ENCODE measurements around the gene SPATA25. TPM values are rescaled to one million over a fixed set of nuclear protein-coding genes. Genes with fewer than 3 reads are reported as not detected.

The SPATA25 gene
- total RNA-seq, 4 donors from 2014 or later: 1.9 to 12.9 (median 6.4) TPM; not detected in 1

DNA sequence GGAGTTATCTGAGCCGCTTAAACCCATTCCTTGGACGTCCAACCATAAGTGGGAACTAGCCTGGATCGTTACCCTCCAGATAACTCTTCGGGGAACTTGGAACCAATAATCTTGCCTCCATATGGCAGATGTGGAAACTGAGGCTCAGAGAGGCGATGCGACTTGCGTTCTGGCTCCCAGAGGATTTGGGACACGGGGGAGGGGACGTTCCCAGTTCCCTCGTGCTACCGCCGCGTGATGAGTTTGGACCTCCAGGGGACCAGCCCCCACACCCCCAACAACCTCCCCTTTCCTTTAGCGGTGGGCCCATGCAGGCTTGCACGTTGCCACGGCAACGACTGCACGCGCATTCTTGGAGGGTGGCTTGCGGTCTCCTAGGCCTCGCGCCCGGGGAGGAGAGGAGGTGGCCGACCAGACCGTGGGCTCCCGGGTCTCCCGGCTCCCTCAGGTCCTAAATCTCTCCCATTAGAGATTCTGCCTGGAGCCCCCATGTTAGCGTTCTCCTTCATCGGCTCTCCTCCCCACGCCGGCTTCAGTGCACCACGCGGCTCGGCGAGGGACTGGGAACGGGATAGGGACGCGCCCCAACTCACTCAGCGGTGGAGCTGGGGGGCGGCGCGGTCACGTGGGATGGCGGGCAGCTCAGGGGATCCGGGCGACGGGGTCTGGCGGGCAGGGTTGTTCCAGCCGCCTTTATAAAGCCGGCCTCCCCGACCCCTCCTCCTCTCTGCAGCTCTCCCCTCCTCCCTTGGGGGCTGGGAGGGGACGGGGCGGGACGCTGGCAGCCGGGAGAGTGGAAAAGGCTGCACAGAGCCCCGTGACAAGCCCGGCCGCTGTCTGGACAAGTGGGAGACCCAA lies 24.3 kb upstream of the SPATA25 start, which contains the start of gene PLTP:
Gene PLTP (minus strand): TSS at position 670 of the 858 bp plus-strand sequence. CDS start 703 bp downstream, outside the sequence.
- Histone ChIP-seq H3K4me1 (peaks cover 31% of the 10 kb centered on the region), H3K27me3 (no peaks in the 10 kb centered on the region), H3K27ac (peak within 1 kb of the TSS; percentile 84), H3K9me3 (no peaks in the 10 kb centered on the region), H3K4me3 (peak within 1 kb of the TSS; percentile 56), H3K36me3 (peaks cover 20% of the 10 kb centered on the region)
- 1% methylated on average over 22 of the region's 58 CpGs for WGBS
- TF ChIP-seq, protein P1, sequence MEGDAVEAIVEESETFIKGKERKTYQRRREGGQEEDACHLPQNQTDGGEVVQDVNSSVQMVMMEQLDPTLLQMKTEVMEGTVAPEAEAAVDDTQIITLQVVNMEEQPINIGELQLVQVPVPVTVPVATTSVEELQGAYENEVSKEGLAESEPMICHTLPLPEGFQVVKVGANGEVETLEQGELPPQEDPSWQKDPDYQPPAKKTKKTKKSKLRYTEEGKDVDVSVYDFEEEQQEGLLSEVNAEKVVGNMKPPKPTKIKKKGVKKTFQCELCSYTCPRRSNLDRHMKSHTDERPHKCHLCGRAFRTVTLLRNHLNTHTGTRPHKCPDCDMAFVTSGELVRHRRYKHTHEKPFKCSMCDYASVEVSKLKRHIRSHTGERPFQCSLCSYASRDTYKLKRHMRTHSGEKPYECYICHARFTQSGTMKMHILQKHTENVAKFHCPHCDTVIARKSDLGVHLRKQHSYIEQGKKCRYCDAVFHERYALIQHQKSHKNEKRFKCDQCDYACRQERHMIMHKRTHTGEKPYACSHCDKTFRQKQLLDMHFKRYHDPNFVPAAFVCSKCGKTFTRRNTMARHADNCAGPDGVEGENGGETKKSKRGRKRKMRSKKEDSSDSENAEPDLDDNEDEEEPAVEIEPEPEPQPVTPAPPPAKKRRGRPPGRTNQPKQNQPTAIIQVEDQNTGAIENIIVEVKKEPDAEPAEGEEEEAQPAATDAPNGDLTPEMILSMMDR (IDR thresholded peaks at IDR 0.05): no peak
- TF ChIP-seq POLR2A (IDR thresholded peaks at IDR 0.05) (peak; percentile 32 to 53), EP300 (IDR thresholded peaks at IDR 0.05) (no peak), POLR2AphosphoS5 (IDR thresholded peaks at IDR 0.05) (no peak)
- peak; percentile 86 to 88 for DNase-seq (ENCODE audit: low spot score in 2 of 2)

DNA sequence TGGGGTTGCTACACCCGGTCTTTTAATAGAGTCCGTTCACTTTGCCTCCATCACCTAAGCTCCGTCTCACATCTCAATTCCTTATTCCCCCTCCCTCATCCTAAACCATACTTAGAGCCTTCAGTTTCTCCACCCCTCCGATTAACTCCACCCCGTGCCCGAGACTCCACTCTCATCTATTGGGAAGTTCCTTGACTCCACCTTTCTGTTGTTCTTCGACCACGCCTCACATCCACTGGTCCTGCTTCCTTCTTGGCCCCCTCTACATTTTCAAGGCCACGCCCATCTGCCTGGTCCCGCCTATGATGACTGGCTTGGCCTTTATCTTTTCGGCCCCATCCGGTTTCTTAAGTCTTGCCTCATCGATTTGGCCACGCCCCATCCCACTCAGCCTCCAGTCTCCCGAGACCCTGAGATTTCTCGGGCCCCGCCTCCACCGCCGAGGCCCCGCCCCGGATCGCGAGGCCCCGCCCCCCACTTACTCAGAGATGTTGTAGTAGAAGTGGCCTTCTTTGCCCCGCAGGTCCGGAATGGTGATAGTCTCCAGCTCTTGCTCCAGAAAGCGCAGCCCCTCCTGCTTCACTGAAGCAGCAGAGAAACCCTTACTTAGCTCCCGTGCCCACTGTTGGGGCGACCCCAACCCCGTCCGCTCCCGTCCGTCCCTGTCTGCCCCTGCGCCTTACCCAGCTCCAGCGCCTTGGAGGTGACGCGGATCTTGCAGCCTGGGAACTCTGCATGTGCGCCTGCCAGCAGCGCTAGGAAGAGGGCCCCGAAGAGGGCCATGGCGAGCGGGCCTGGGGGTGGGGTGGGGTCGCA lies 23.5 kb upstream of the SPATA25 start:
- H3K4me1 ChIP-seq: peaks cover 31% of the 10 kb centered on the region
- peaks cover 27% of the 10 kb centered on the region for H3K36me3 ChIP-seq
- H3K27ac ChIP-seq: peak overlapping the region; percentile 84
- peak; percentile 99 for DNase-seq (ENCODE audit: low spot score in 2 of 2)
- WGBS: 4% methylated on average over 25 of the region's 43 CpGs
- no peaks in the 10 kb centered on the region for H3K27me3 ChIP-seq
- peak overlapping the region; percentile 56 for H3K4me3 ChIP-seq
- no peaks in the 10 kb centered on the region for H3K9me3 ChIP-seq
- TF ChIP-seq POLR2AphosphoS5 (IDR thresholded peaks at IDR 0.05) (peak in 1 of 3 donors; percentile 3), POLR2A (IDR thresholded peaks at IDR 0.05) (no peak)

DNA sequence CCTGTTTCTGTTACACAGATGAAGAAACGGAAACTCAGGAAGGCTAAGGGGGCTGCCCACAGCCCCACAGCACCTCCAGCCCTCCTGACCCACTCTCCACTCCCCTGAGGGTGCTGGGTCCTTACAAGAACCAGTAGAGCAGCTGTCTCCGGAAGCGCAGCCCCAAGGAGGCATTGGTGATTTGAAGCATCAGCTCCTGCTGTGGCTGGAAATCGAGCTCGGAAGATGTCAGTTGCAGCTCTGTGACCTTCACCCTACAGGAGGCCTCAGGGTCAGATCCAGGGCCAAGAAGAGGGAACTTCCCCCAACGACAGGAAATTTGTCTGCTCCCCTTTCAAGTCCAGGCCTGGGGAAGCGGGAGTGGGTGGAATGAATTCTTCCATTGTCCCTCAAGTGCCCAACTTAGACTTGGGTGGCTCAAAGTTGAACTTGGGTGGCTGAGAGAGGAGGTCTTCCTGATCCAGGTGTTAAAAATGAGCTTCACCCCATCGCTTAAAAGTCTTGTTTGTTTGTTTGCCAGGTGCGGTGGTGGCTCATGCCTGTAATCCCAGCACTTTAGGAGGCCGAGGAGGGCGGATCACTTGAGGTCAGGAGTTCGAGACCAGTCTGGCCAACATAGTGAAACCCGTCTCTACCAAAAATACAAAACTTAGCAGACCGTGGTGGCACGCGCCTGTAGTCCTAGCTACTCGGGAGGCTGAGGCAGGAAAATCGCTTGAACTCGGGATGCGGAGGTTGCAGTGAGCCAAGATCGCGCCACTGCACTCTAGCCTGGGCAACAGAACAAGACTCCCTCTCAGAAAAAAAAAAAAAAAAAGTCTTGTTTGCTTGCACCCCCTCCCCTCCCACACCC lies 22.6 kb upstream of the SPATA25 start:
- H3K4me1 ChIP-seq: peaks cover 31% of the 10 kb centered on the region
- no peak overlapping the region for H3K27ac ChIP-seq
- H3K27me3 ChIP-seq: no peaks in the 10 kb centered on the region
- no peaks in the 10 kb centered on the region for H3K9me3 ChIP-seq
- H3K4me3 ChIP-seq: peak overlapping the region; percentile 56
- no peak for DNase-seq (ENCODE audit: low spot score in 2 of 2)
- peaks cover 35% of the 10 kb centered on the region for H3K36me3 ChIP-seq
- TF ChIP-seq EP300 (IDR thresholded peaks at IDR 0.05) (no peak), POLR2AphosphoS5 (IDR thresholded peaks at IDR 0.05) (no peak), POLR2A (IDR thresholded peaks at IDR 0.05) (no peak)
- TF ChIP-seq, protein P1 (IDR thresholded peaks at IDR 0.05): no peak
- 82% methylated on average over 21 of the region's 22 CpGs for WGBS

DNA sequence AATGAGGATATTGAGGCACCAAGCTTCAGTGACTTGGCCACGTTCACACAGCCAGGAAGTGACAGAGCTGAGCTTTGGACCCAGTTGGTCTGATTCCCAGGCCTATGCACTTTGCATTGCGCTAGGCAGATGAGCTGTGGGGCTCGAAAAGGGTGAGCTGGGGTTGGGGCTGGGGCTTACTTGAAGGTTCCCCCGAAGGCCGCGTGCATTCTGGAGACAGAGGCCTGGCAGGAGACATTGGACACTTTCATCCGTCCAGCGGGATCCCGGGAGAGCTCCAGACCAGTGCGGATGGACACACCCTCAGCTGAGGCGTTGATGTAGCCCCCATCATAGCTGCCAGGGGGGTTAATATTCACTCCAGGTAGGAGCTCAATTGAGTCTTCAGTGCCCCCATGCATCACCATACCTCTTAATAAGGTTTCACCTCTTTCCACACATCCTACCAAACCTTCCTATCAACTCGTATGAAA lies 21.9 kb upstream of the SPATA25 start:
- Histone ChIP-seq H3K4me3 (no peak overlapping the region), H3K27ac (no peak overlapping the region), H3K36me3 (peaks cover 41% of the 10 kb centered on the region), H3K4me1 (peaks cover 31% of the 10 kb centered on the region), H3K9me3 (no peaks in the 10 kb centered on the region), H3K27me3 (no peaks in the 10 kb centered on the region)
- DNase-seq (ENCODE audit: low spot score in 2 of 2): no peak
- 92% methylated on average over 12 of the region's 12 CpGs for WGBS
- TF ChIP-seq, protein P1 (IDR thresholded peaks at IDR 0.05): no peak

DNA sequence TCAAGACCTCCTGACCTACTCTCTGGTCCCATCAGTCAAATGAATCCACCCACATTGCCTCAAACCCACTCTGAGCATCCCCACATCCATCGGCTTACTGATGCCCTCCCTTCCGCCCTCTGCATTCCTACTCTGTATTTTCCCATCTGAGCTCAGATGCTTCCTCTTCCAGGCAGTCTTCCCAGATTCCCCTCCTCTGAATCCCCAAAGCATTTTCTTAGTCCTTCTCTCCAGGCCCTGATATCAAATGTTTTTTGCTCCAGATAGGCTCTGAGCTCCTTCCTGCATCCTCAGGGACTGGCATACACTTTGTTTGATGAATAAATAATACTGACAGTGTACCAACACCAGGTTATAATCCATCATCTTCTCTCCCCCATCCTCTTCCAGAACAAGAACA lies 20.7 kb upstream of the SPATA25 start:
- Histone ChIP-seq H3K4me3 (no peak overlapping the region), H3K4me1 (peaks cover 31% of the 10 kb centered on the region), H3K27ac (no peak overlapping the region), H3K27me3 (no peaks in the 10 kb centered on the region), H3K9me3 (no peaks in the 10 kb centered on the region), H3K36me3 (peaks cover 49% of the 10 kb centered on the region)
- no peak for DNase-seq (ENCODE audit: low spot score in 2 of 2)
- 100% methylated on average over 2 of the region's 2 CpGs for WGBS
- TF ChIP-seq EP300 (IDR thresholded peaks at IDR 0.05): no peak
- TF ChIP-seq, protein P1 (IDR thresholded peaks at IDR 0.05): no peak
- no peak for TF ChIP-seq POLR2AphosphoS5 (IDR thresholded peaks at IDR 0.05)
- no peak for TF ChIP-seq POLR2A (IDR thresholded peaks at IDR 0.05)
